HG03025 (cell line): ENCODE results near the gene KLK15.

ENCODE experiments used
- ATAC-seq: cut with Tn5 transposase; IDR thresholded peaks from one replicate; pipeline ENCODE4 v1.9.1; 2021; ENCODE audit warnings: mild to moderate bottlenecking, moderate library complexity; ENCODE audit not compliant: unreplicated experiment, low FRiP score

KLK15 gene, protein sequence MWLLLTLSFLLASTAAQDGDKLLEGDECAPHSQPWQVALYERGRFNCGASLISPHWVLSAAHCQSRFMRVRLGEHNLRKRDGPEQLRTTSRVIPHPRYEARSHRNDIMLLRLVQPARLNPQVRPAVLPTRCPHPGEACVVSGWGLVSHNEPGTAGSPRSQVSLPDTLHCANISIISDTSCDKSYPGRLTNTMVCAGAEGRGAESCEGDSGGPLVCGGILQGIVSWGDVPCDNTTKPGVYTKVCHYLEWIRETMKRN

DNA sequence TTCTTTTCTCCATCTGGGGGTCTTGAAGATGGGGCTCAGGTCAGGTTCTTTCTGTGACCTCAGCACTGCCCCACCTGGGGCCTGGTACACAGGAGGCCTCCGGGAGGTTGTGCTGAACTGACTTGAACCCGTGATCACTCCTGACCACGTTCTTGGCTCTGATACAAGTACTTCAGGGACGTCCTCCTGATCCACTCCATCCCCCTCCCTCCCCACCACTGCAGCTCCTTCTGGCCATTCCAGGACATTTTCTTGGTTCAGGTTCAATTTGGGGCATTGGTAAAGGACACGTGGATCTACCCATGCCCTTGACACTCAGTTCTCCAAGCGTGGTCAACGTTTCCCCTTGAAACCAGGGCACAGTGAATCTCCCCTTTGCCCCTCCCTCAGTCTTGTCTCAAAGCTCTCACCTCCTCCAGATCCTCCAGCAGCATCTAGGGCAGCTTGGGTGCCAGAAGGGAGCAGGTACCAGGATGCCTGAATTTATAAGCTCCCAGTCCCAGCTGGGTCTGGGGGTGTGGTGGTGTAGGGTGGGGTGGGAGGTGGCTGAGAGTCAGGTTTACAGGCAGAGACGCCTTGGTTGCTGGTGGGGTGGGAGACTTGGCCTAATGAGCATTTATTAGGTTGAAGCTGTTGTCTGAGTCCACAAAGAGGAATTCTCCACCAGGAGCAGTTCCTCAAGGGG, at the start of gene KLK15:
KLK15 (minus strand) TSS at position 458 of the 685 bp plus-strand sequence. CDS start 2,082 bp downstream, outside the sequence.
- no peak for ATAC-seq

- ATAC-seq: no peak
Observed at GRCh38 chr19:50882188-50882587, 48.8 kb upstream of the KLK15 start.

DNA sequence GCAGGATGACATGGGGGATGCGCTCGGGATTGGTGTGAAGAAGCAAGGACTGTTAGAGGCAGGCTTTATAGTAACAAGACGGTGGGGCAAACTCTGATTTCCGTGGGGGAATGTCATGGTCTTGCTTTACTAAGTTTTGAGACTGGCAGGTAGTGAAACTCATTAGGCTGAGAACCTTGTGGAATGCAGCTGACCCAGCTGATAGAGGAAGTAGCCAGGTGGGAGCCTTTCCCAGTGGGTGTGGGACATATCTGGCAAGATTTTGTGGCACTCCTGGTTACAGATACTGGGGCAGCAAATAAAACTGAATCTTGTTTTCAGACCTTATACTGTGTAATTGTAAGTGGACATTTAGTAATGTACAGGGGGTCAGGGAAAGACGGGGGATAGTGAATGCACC, 46.9 kb upstream of the KLK15 start:
- no peak for ATAC-seq

GRCh38 chr19:50878851-50879250, 45.5 kb upstream of the KLK15 start:
- ATAC-seq: no peak

DNA sequence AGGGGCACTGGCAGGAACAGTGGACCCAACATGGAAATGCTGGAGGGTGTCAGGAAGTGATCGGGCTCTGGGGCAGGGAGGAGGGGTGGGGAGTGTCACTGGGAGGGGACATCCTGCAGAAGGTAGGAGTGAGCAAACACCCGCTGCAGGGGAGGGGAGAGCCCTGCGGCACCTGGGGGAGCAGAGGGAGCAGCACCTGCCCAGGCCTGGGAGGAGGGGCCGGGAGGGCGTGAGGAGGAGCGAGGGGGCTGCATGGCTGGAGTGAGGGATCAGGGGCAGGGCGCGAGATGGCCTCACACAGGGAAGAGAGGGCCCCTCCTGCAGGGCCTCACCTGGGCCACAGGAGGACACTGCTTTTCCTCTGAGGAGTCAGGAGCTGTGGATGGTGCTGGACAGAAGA, 44.0 kb upstream of the KLK15 start:
- ATAC-seq: no peak

- no peak for ATAC-seq
Observed at GRCh38 chr19:50876456-50876855, 43.1 kb upstream of the KLK15 start.

- no peak for ATAC-seq
Observed at GRCh38 chr19:50875795-50876422, 42.5 kb upstream of the KLK15 start.

DNA sequence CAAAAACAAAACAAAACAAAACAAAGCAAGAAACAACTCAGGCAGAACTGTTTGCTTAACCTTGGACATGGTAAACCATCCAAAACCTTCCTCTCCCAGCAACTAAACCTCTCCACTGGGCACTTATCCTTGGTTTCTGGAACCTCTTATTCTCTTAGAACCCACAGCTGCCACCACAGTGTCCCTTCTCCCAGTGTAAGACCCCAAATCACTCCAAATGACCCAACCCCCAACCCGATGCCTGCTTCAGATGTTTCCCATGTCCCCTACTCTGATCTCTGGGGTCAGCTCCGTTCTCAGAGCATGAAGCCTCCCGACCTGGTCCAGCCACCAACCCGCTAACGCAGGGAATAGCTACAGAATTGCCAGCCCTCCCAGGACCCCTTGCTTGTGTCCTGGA, 40.8 kb upstream of the KLK15 start:
- ATAC-seq: no peak

DNA sequence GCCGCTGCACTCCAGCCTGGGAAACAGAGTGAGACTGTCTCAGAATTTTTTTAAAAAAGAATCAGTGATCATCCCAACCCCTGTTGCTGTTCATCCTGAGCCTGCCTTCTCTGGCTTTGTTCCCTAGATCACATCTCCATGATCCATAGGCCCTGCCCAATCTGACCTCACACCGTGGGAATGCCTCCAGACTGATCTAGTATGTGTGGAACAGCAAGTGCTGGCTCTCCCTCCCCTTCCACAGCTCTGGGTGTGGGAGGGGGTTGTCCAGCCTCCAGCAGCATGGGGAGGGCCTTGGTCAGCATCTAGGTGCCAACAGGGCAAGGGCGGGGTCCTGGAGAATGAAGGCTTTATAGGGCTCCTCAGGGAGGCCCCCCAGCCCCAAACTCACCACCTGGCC, 39.7 kb upstream of the KLK15 start, which contains the start of gene KLK2:
KLK2 (plus strand) TSS at position 384 of the 400 bp plus-strand sequence. CDS start 35 bp downstream, outside the sequence.
- ATAC-seq: no peak

- ATAC-seq: no peak
Observed at GRCh38 chr19:50870417-50871089, 37.2 kb upstream of the KLK15 start.

DNA sequence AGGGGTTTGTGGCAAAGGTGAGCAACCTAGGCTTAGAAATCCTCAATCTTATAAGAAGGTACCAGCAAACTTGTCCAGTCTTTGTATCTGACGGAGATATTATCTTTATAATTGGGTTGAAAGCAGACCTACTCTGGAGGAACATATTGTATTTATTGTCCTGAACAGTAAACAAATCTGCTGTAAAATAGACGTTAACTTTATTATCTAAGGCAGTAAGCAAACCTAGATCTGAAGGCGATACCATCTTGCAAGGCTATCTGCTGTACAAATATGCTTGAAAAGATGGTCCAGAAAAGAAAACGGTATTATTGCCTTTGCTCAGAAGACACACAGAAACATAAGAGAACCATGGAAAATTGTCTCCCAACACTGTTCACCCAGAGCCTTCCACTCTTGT, 36.1 kb upstream of the KLK15 start:
- no peak for ATAC-seq

GRCh38 chr19:50861496-50862286, 28.3 kb upstream of the KLK15 start:
- no peak for ATAC-seq

- no peak for ATAC-seq
Observed at GRCh38 chr19:50861010-50861409, 27.6 kb upstream of the KLK15 start.

- no peak for ATAC-seq
Observed at GRCh38 chr19:50859849-50860248, 26.5 kb upstream of the KLK15 start.

GRCh38 chr19:50858886-50859285, 25.5 kb upstream of the KLK15 start:
- ATAC-seq: no peak

GRCh38 chr19:50857366-50857765, 24.0 kb upstream of the KLK15 start:
- ATAC-seq: no peak

DNA sequence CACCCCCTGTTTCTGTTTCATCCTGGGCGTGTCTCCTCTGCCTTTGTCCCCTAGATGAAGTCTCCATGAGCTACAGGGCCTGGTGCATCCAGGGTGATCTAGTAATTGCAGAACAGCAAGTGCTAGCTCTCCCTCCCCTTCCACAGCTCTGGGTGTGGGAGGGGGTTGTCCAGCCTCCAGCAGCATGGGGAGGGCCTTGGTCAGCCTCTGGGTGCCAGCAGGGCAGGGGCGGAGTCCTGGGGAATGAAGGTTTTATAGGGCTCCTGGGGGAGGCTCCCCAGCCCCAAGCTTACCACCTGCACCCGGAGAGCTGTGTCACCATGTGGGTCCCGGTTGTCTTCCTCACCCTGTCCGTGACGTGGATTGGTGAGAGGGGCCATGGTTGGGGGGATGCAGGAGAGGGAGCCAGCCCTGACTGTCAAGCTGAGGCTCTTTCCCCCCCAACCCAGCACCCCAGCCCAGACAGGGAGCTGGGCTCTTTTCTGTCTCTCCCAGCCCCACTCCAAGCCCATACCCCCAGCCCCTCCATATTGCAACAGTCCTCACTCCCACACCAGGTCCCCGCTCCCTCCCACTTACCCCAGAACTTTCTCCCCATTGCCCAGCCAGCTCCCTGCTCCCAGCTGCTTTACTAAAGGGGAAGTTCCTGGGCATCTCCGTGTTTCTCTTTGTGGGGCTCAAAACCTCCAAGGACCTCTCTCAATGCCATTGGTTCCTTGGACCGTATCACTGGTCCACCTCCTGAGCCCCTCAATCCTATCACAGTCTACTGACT, 21.4 kb upstream of the KLK15 start, which contains the start of gene KLK3:
KLK3 (plus strand) TSS at position 280 of the 775 bp plus-strand sequence; CDS start at position 321, 41 bp downstream.
- no peak for ATAC-seq

GRCh38 chr19:50851620-50852019, 18.2 kb upstream of the KLK15 start:
- no peak for ATAC-seq

DNA sequence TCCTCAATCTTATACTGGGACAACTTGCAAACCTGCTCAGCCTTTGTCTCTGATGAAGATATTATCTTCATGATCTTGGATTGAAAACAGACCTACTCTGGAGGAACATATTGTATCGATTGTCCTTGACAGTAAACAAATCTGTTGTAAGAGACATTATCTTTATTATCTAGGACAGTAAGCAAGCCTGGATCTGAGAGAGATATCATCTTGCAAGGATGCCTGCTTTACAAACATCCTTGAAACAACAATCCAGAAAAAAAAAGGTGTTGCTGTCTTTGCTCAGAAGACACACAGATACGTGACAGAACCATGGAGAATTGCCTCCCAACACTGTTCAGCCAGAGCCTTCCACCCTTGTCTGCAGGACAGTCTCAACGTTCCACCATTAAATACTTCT, 17.4 kb upstream of the KLK15 start:
- ATAC-seq: no peak
